T-cell (primary cell): ENCODE measurements around the gene C2orf42. TPM values are rescaled to one million over a fixed set of nuclear protein-coding genes. Genes with fewer than 3 reads are reported as not detected.
A peak's percentile ranks its signal among the peaks of the same experiment; 100 is the strongest.
"Not testable (repeated sequence)": the region's sequence is repeated elsewhere in the genome, so short reads cannot be mapped to it uniquely, and the experiment has no call there.

Experiments
- ATAC-seq, 4 experiments: fragments of 200-7000 bp in 3 of 4; fragments of 150-1000 bp in 1 of 4; cut with Tn5 transposase; replicated peaks in 1 of 4; 1 replicate in 3 of 4; 2 replicates in 1 of 4; pipeline ENCODE4 v1.10.0; 2021; ENCODE audit warnings: moderate library complexity in 3 of 4, mild to moderate bottlenecking in 2 of 4, moderate number of reproducible peaks in 1 of 4
- CTCF ChIA-PET, 2 donors: fragments of 300-600 bp; sonication (Branson Sonifier 250); formaldehyde crosslinking; loops; one replicate each; lab custom pipeline; 2022; ENCODE audit warnings: antibody characterized with exemption in 2 of 2; lab: Charles Lee
- POLR2A ChIA-PET, 2 donors: fragments of 300-600 bp; sonication (Branson Sonifier 250); formaldehyde crosslinking; loops; one replicate each; lab custom pipeline; 2022; ENCODE audit warnings: antibody characterized with exemption in 2 of 2; lab: Charles Lee
- DNase-seq, 35 experiments: peaks; one replicate each; pipeline versions ENCODE4 v3.0.0 to v3.0.0-alpha.2; 2013 to 2023
- H3K27ac ChIP-seq: one replicate; pipeline ENCODE4 v1.5.1; 2013; ENCODE audit warnings: low read length
- H3K27me3 ChIP-seq, 2 experiments: replicated peaks in 1 of 2; 1 replicate in 1 of 2; 2 replicates in 1 of 2; pipeline versions ENCODE4 v1.6.1 to v1.7.0; 2013; ENCODE audit warnings: low read length in 1 of 2, mixed read lengths in 1 of 2; ENCODE audit not compliant: control insufficient read depth in 2 of 2, insufficient read depth in 2 of 2; ENCODE audit errors: extremely low read depth in 1 of 2
- H3K36me3 ChIP-seq, 2 donors: 1 replicate in 1 of 2; 2 replicates in 1 of 2; pipeline versions ENCODE4 v1.6.1 to v1.7.0; 2013; ENCODE audit warnings: low read length in 1 of 2; ENCODE audit not compliant: control insufficient read depth in 2 of 2, insufficient read depth in 1 of 2; ENCODE audit errors: extremely low read depth in 1 of 2
- H3K4me1 ChIP-seq, 2 experiments: 1 replicate in 1 of 2; 2 replicates in 1 of 2; pipeline versions ENCODE4 v1.6.1 to v1.7.0; 2013; ENCODE audit warnings: low read length in 2 of 2, mixed read lengths in 1 of 2; ENCODE audit not compliant: insufficient read depth in 2 of 2, control insufficient read depth in 1 of 2; ENCODE audit errors: extremely low read depth in 1 of 2
- H3K4me3 ChIP-seq, 2 donors: 1 replicate in 1 of 2; 2 replicates in 1 of 2; pipeline versions ENCODE4 v1.5.1 to v1.7.0; 2013; ENCODE audit warnings: mild to moderate bottlenecking in 2 of 2, low read length in 1 of 2, moderate library complexity in 1 of 2; ENCODE audit not compliant: control insufficient read depth in 1 of 2; ENCODE audit errors: extremely low read depth in 1 of 2
- H3K9me3 ChIP-seq: 2 replicates; pipeline ENCODE4 v1.7.0; 2013
- H3K27ac Mint-ChIP-seq, 2 donors: one replicate each; pipeline ENCODE4 v1.8.0; 2020 to 2021; ENCODE audit warnings: mild to moderate bottlenecking in 2 of 2, mixed read lengths in 2 of 2
- H3K27me3 Mint-ChIP-seq, 2 donors: one replicate each; pipeline ENCODE4 v1.8.0; 2021 to 2022; ENCODE audit warnings: mixed read lengths in 2 of 2
- H3K36me3 Mint-ChIP-seq: one replicate; pipeline ENCODE4 v1.8.0; 2021; ENCODE audit warnings: mixed read lengths
- H3K4me1 Mint-ChIP-seq, 3 donors: one replicate each; pipeline ENCODE4 v1.8.0; 2020 to 2022; ENCODE audit warnings: mixed read lengths in 3 of 3, mild to moderate bottlenecking in 1 of 3
- H3K4me3 Mint-ChIP-seq, 3 donors: one replicate each; pipeline ENCODE4 v1.8.0; 2020 to 2022; ENCODE audit warnings: mild to moderate bottlenecking in 3 of 3, mixed read lengths in 3 of 3, moderate library complexity in 3 of 3
- H3K9me3 Mint-ChIP-seq, 3 donors: one replicate each; pipeline ENCODE4 v1.8.0; 2020 to 2022; ENCODE audit warnings: mixed read lengths in 3 of 3
- WGBS: methylation state at CpG from one replicate; pipeline ENCODE4 v1.1.5; 2013; ENCODE audit warnings: missing lambda C conversion rate; ENCODE audit not compliant: insufficient coverage; 5-methylcytosine and 5-hydroxymethylcytosine counted together
- total RNA-seq, 35 experiments: library from RNA in 6 of 35; stranded (reverse) in 6 of 35; fragments of 120-200 nt in 1 of 35; gene quantifications; one replicate each; pipeline versions ENCODE4 v1.2.1 to v1.2.4 and lab custom pipeline; 2013 to 2026

The C2orf42 gene
- total RNA-seq (10 to 100 TPM; 23.3 to 45.9 (median 39.1) TPM), total RNA-seq (lab: John Stamatoyannopoulos, UW) (13.0 to 43.1 (median 24.2) reads per million in 29 experiments)
- 25.8 TPM for total RNA-seq (2013)

- ATAC-seq (peak; percentile 85 to 91 (median 88)), DNase-seq (peak; percentile 88 to 97 (median 94))
- Histone ChIP-seq H3K4me1 (peaks cover 7 to 8% of the 10 kb centered on the region in 2 experiments), H3K27me3 (no peaks in the 10 kb centered on the region), H3K9me3 (no peaks in the 10 kb centered on the region), H3K27ac (peak within 1 kb of the TSS; percentile 95), H3K36me3 (no peaks in the 10 kb centered on the region), H3K4me3 (peak within 1 kb of the TSS; percentile 73)
- WGBS: under 1% methylated on average over 40 of the region's 60 CpGs
- H3K27ac Mint-ChIP-seq: peak within 1 kb of the TSS; percentile 98 to 99
- H3K27me3 Mint-ChIP-seq: no peaks in the 10 kb centered on the region
- ChIA-PET CTCF (interaction anchor here (0.6 to 1.9 kb wide), 14 partner anchors 11 to 753 kb away, joined by 3 to 21 read pairs (median 4); partner anchors contain the start of genes MXD1 (in 1 of the 2), NFU1 (in 1 of the 2) and SNRNP27 (in 1 of the 2)), POLR2A (interaction anchor here (0.5 to 2.9 kb wide), 15 partner anchors 47 to 1145 kb away, joined by 3 to 29 read pairs (median 4); partner anchors contain the start of genes MXD1 (in 1 of the 2), PCYOX1 (in 1 of the 2), SNRPG (in 1 of the 2) and TIA1 (in 1 of the 2))
- no peaks in the 10 kb centered on the region for H3K9me3 Mint-ChIP-seq
- H3K36me3 Mint-ChIP-seq: peaks cover 3% of the 10 kb centered on the region
- peak within 1 kb of the TSS; percentile 88 to 97 (median 91) for H3K4me3 Mint-ChIP-seq
- H3K4me1 Mint-ChIP-seq: peaks cover 17 to 24% (median 22%) of the 10 kb centered on the region in 3 donors
Observed at GRCh38 chr2:70190418-70191243, at the start of gene C2orf42. C2orf42 (minus strand) TSS chr2:70191019; CDS start chr2:70181985, 9,034 bp downstream.

GRCh38 chr2:70240599-70240998 lies 49.8 kb upstream of the C2orf42 start:
- ChIA-PET CTCF (interaction anchor here in 1 of 2 donors (0.5 kb wide), 1 partner anchor 51 kb away, joined by 3 read pairs; no protein-coding TSS in a partner anchor), POLR2A (interaction anchor here in 1 of 2 donors (0.6 kb wide), 1 partner anchor 394 kb away, joined by 3 read pairs; no protein-coding TSS in a partner anchor)
- DNase-seq (no peak), ATAC-seq (no peak)
- 100% methylated on average over 1 of the region's 3 CpGs for WGBS
- Histone ChIP-seq H3K27ac (no peak overlapping the region), H3K4me3 (no peak overlapping the region), H3K27me3 (no peaks in the 10 kb centered on the region), H3K36me3 (peaks cover 3 to 30% of the 10 kb centered on the region in 2 donors), H3K4me1 (peaks cover 8 to 31% of the 10 kb centered on the region in 2 experiments), H3K9me3 (no peaks in the 10 kb centered on the region)
- Mint-ChIP-seq H3K9me3 (no peaks in the 10 kb centered on the region), H3K4me3 (no peak overlapping the region), H3K36me3 (peaks cover 16% of the 10 kb centered on the region), H3K27ac (no peak overlapping the region), H3K4me1 (peaks cover 49 to 54% (median 50%) of the 10 kb centered on the region in 3 donors), H3K27me3 (no peaks in the 10 kb centered on the region)

GRCh38 chr2:70233926-70234325 lies 43.1 kb upstream of the C2orf42 start:
- 82% methylated on average over 2 of the region's 3 CpGs for WGBS
- peaks cover 0 to 3% (median 2%) of the 10 kb centered on the region in 3 donors for H3K4me1 Mint-ChIP-seq
- ChIA-PET CTCF (no interaction called here), POLR2A (interaction anchor here in 1 of 2 donors (0.6 kb wide), 1 partner anchor 816 kb away, joined by 6 read pairs; no protein-coding TSS in a partner anchor)
- H3K4me1 ChIP-seq: peaks cover 0 to 2% of the 10 kb centered on the region in 2 experiments
- peaks cover 5 to 53% of the 10 kb centered on the region in 2 donors for H3K36me3 ChIP-seq
- no peak overlapping the region for H3K27ac ChIP-seq
- no peak for DNase-seq
- ATAC-seq: no peak
- H3K27me3 Mint-ChIP-seq: no peaks in the 10 kb centered on the region
- H3K9me3 Mint-ChIP-seq: no peaks in the 10 kb centered on the region
- H3K27ac Mint-ChIP-seq: no peak overlapping the region
- H3K27me3 ChIP-seq: no peaks in the 10 kb centered on the region
- peaks cover 26% of the 10 kb centered on the region for H3K36me3 Mint-ChIP-seq
- H3K4me3 Mint-ChIP-seq: no peak overlapping the region
- H3K4me3 ChIP-seq: no peak overlapping the region
- no peaks in the 10 kb centered on the region for H3K9me3 ChIP-seq

GRCh38 chr2:70226781-70227180 lies 36.0 kb upstream of the C2orf42 start:
- peaks cover 8 to 70% of the 10 kb centered on the region in 2 donors for H3K36me3 ChIP-seq
- H3K9me3 ChIP-seq: no peaks in the 10 kb centered on the region
- H3K4me3 Mint-ChIP-seq: no peak overlapping the region
- H3K36me3 Mint-ChIP-seq: peaks cover 55% of the 10 kb centered on the region
- H3K27ac Mint-ChIP-seq: no peak overlapping the region
- no peaks in the 10 kb centered on the region for H3K27me3 ChIP-seq
- ChIA-PET POLR2A (interaction anchor here in 1 of 2 donors (1.1 kb wide), 1 partner anchor 9 kb away, joined by 3 read pairs; no protein-coding TSS in a partner anchor), CTCF (interaction anchor here in 1 of 2 donors (0.6 to 1.3 kb wide), 3 partner anchors 31 to 384 kb away, joined by 4 read pairs; partner anchors contain the start of gene PCYOX1)
- H3K27ac ChIP-seq: no peak overlapping the region
- ATAC-seq: no peak
- no peak overlapping the region for H3K4me3 ChIP-seq
- WGBS: 90% methylated on average over 2 of the region's 2 CpGs
- H3K4me1 ChIP-seq: no peaks in the 10 kb centered on the region
- no peak for DNase-seq
- H3K27me3 Mint-ChIP-seq: no peaks in the 10 kb centered on the region
- no peaks in the 10 kb centered on the region for H3K9me3 Mint-ChIP-seq
- H3K4me1 Mint-ChIP-seq: peaks cover 0 to 8% (median 3%) of the 10 kb centered on the region in 3 donors

- CTCF ChIA-PET, DNase-seq, H3K4me1 Mint-ChIP-seq, H3K27ac Mint-ChIP-seq, H3K27me3 ChIP-seq, POLR2A ChIA-PET, H3K27ac ChIP-seq, H3K9me3 Mint-ChIP-seq, H3K27me3 Mint-ChIP-seq, ATAC-seq, H3K9me3 ChIP-seq, H3K4me1 ChIP-seq, H3K4me3 ChIP-seq, H3K4me3 Mint-ChIP-seq: not testable (repeated sequence)
- 93% methylated on average over 2 of the region's 3 CpGs for WGBS
- peaks cover 55% of the 10 kb centered on the region for H3K36me3 Mint-ChIP-seq
- peaks cover 9 to 73% of the 10 kb centered on the region in 2 donors for H3K36me3 ChIP-seq
Observed at GRCh38 chr2:70223305-70223704, 32.5 kb upstream of the C2orf42 start.
